HG02870 (cell line): ENCODE data around the gene GAS1.

Experiments
- ATAC-seq: cut with Tn5 transposase; IDR thresholded peaks from one replicate; pipeline ENCODE4 v1.9.1; 2021; ENCODE audit warnings: mild to moderate bottlenecking, moderate library complexity; ENCODE audit not compliant: unreplicated experiment

The GAS1 gene

GRCh38 chr9:86965636-86966395, 18.5 kb upstream of the GAS1 start:
- ATAC-seq = no peak

GRCh38 chr9:86962692-86963091, 15.4 kb upstream of the GAS1 start:
- no peak for ATAC-seq

- ATAC-seq = no peak
Observed at GRCh38 chr9:86960938-86961337, 13.6 kb upstream of the GAS1 start.

GRCh38 chr9:86958203-86958602, 10.9 kb upstream of the GAS1 start:
- ATAC-seq = no peak

GRCh38 chr9:86955561-86955960, 8.3 kb upstream of the GAS1 start:
- ATAC-seq = no peak

GRCh38 chr9:86955042-86955441, 7.7 kb upstream of the GAS1 start:
- ATAC-seq = no peak

GRCh38 chr9:86953181-86953580, 5.9 kb upstream of the GAS1 start:
- ATAC-seq = no peak

- peak; percentile 76 for ATAC-seq
Observed at GRCh38 chr9:86948074-86948929, 996 bp upstream of the GAS1 start.

GRCh38 chr9:86946201-86947145, 833 bp downstream of the GAS1 start:
- peak; percentile 38 for ATAC-seq

- ATAC-seq = no peak
Observed at GRCh38 chr9:86945728-86946200, 1.5 kb downstream of the GAS1 start.

GRCh38 chr9:86944796-86945727, 2.2 kb downstream of the GAS1 start:
- no peak for ATAC-seq

- ATAC-seq = no peak
Observed at GRCh38 chr9:86943201-86944113, 3.8 kb downstream of the GAS1 start.

- no peak for ATAC-seq
Observed at GRCh38 chr9:86942281-86943200, 4.8 kb downstream of the GAS1 start.

GRCh38 chr9:86941197-86941596, 6.1 kb downstream of the GAS1 start:
- no peak for ATAC-seq

- ATAC-seq = no peak
Observed at GRCh38 chr9:86940774-86941173, 6.5 kb downstream of the GAS1 start.

GRCh38 chr9:86939891-86940290, 7.4 kb downstream of the GAS1 start:
- ATAC-seq = no peak

- ATAC-seq = no peak
Observed at GRCh38 chr9:86939321-86939720, 8.0 kb downstream of the GAS1 start.

GRCh38 chr9:86938780-86939179, 8.5 kb downstream of the GAS1 start:
- no peak for ATAC-seq
